ENCODE measurements around the gene ZBTB39. TPM values are rescaled to one million over a fixed set of nuclear protein-coding genes. Genes with fewer than 3 reads are reported as not detected.

Gene ZBTB39
- polyA plus RNA-seq, 1 of the 3 experiments (the other 2 are of a cell fraction): 3.7 TPM

- no peak overlapping the region for H3K4me3 ChIP-seq (ENCODE audit: low read depth in 2 of 2, low read length in 1 of 2)
- no peak for TF ChIP-seq EZH2phosphoT487 (IDR thresholded peaks at IDR 0.05; ENCODE audit: borderline replicate concordance, low read depth)
- TF ChIP-seq REST (IDR thresholded peaks at IDR 0.05; ENCODE audit: low read depth, low read length): no peak
- no peak for TF ChIP-seq MEF2A (IDR thresholded peaks at IDR 0.05; ENCODE audit: borderline replicate concordance, low read depth)
- no peak for TF ChIP-seq SMC3 (IDR thresholded peaks at IDR 0.05; ENCODE audit: low read depth, low read length)
- peaks cover 25 to 64% of the 10 kb centered on the region in 2 experiments for H3K36me3 ChIP-seq (replicated peaks in 1 of 2; ENCODE audit: control insufficient read depth in 1 of 2, insufficient read depth in 2 of 2, low read length in 1 of 2)
- WGBS (ENCODE audit: low lambda C conversion rate): 77% methylated on average over 4 of the region's 4 CpGs
- ChIA-PET CTCF (interaction anchor here (0.7 to 8.0 kb wide), 4 partner anchors 11 to 112 kb away, joined by 3 to 69 read pairs (median 5); partner anchors contain the start of gene STAT6), POLR2A (no interaction called here)
- H3K4me2 ChIP-seq: no peak overlapping the region
- DNase-seq: no peak
- no peaks in the 10 kb centered on the region for H3K9me2 ChIP-seq
- H3K79me2 ChIP-seq (ENCODE audit: insufficient read depth): peaks cover 10% of the 10 kb centered on the region; the same call in 1 of the 2 replicates
- H3K4me1 ChIP-seq (ENCODE audit: control insufficient read depth in 1 of 2, insufficient read depth in 2 of 2, low read depth in 1 of 2, low read length in 1 of 2): no peaks in the 10 kb centered on the region; a peak in 1 of 4 replicates
- H3K9ac ChIP-seq: no peak overlapping the region
- H3K27ac ChIP-seq (ENCODE audit: low read depth in 2 of 2, low read length in 1 of 2): no peak overlapping the region
- H3K27me3 ChIP-seq (ENCODE audit: insufficient read depth): no peaks in the 10 kb centered on the region
- no peak overlapping the region for H2AFZ ChIP-seq (ENCODE audit: low read depth)
- H3F3A ChIP-seq (replicated peaks; ENCODE audit: insufficient read depth): no peaks in the 10 kb centered on the region
- H4K20me1 ChIP-seq (ENCODE audit: insufficient read depth): peaks cover 34% of the 10 kb centered on the region
- no peaks in the 10 kb centered on the region for H3K9me3 ChIP-seq
Measured at GRCh38 chr12:56998981-56999380, 7.4 kb downstream of the ZBTB39 start.

- Histone ChIP-seq H3F3A (replicated peaks; ENCODE audit: insufficient read depth) (no peaks in the 10 kb centered on the region), H3K9ac (no peak overlapping the region), H3K36me3 (replicated peaks in 1 of 2; ENCODE audit: control insufficient read depth in 1 of 2, insufficient read depth in 2 of 2, low read length in 1 of 2) (peaks cover 22 to 57% of the 10 kb centered on the region in 2 experiments), H3K27ac (ENCODE audit: low read depth in 2 of 2, low read length in 1 of 2) (no peak overlapping the region), H2AFZ (ENCODE audit: low read depth) (no peak overlapping the region), H3K79me2 (ENCODE audit: insufficient read depth) (peaks cover 8% of the 10 kb centered on the region; the same call in 1 of the 2 replicates), H3K4me1 (ENCODE audit: control insufficient read depth in 1 of 2, insufficient read depth in 2 of 2, low read depth in 1 of 2, low read length in 1 of 2) (no peaks in the 10 kb centered on the region; a peak in 1 of 4 replicates), H4K20me1 (ENCODE audit: insufficient read depth) (peaks cover 34% of the 10 kb centered on the region), H3K9me2 (no peaks in the 10 kb centered on the region), H3K9me3 (no peaks in the 10 kb centered on the region), H3K4me2 (no peak overlapping the region), H3K27me3 (ENCODE audit: insufficient read depth) (no peaks in the 10 kb centered on the region), H3K4me3 (ENCODE audit: low read depth in 2 of 2, low read length in 1 of 2) (no peak overlapping the region)
- CTCF ChIA-PET: interaction anchor here (1.6 to 8.0 kb wide), 3 partner anchors 11 to 12 kb away, joined by 3 to 69 read pairs (median 13); no protein-coding TSS in a partner anchor
- no peak for DNase-seq
- WGBS (ENCODE audit: low lambda C conversion rate): 97% methylated on average over 6 of the region's 6 CpGs
- POLR2A ChIA-PET: no interaction called here
- TF ChIP-seq USF2 (IDR thresholded peaks at IDR 0.05; ENCODE audit: borderline replicate concordance, low read depth, low read length): no peak
- no peak for TF ChIP-seq CTCF (IDR thresholded peaks at IDR 0.05)
- TF ChIP-seq ZBTB33 (IDR thresholded peaks at IDR 0.05; ENCODE audit: borderline replicate concordance, low read depth): no peak
- no peak for TF ChIP-seq NRF1 (IDR thresholded peaks at IDR 0.05; ENCODE audit: low read depth, low read length)
- TF ChIP-seq SMC3 (IDR thresholded peaks at IDR 0.05; ENCODE audit: low read depth, low read length): no peak
- no peak for TF ChIP-seq FOXM1 (IDR thresholded peaks at IDR 0.05; ENCODE audit: low read depth)
- TF ChIP-seq USF1 (IDR thresholded peaks at IDR 0.05; ENCODE audit: borderline replicate concordance, low read depth): no peak
- TF ChIP-seq PBX3 (IDR thresholded peaks at IDR 0.05): no peak
- TF ChIP-seq GABPA (IDR thresholded peaks at IDR 0.05; ENCODE audit: low read depth): no peak
- no peak for TF ChIP-seq SIN3A (IDR thresholded peaks at IDR 0.05; ENCODE audit: borderline replicate concordance, low read depth, low read length)
- no peak for TF ChIP-seq YY1 (IDR thresholded peaks at IDR 0.05; ENCODE audit: low read depth)
- no peak for TF ChIP-seq GATA2 (CRISPR knock-in tag; IDR thresholded peaks at IDR 0.05)
- no peak for TF ChIP-seq MAX (IDR thresholded peaks at IDR 0.05; ENCODE audit: low read depth)
Measured at GRCh38 chr12:56998316-56998715, 8.0 kb downstream of the ZBTB39 start.

Measured in SK-N-SH (cell line).